Measurements from ENCODE around the gene NLRC3.

Gene NLRC3

DNA sequence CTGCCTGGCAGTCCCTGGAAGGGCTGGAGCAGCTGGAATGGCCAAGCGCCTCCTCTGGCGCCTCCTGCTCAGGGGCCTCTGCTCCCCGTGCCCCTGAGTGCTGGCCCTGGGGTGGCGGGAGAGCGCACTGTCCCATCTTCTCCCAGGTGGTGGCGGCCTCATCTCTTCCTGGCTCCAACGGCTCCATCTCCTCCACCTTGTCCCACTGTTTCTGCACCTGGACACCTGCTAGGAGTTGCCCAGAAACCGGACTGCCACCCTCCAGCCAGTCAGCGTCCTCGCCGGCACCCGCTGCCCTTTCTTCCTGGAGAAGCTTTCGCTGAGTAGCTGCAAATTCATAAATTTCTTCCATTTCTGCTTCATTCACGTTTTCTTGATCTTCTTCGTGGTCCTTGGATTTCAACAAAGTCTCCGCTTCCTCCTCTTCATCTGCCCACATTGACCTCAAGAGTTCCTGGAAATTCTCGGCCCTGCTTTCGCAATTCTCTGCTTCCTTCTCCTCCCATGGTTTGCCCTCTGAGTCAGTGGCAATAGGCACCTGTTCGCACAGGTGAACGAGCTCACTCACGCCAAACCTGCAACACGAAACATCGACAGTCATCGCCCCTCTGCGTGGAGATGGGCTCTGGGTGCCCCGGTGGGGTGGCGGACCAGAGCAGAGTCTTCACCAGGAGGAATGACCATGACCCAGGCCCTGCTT is 13.7 kb upstream of the NLRC3 start:
- Mint-ChIP-seq H3K36me3 (ENCODE audit: low read depth) (peaks cover 58% of the 10 kb centered on the region), H3K27me3 (no peaks in the 10 kb centered on the region), H3K9me3 (no peaks in the 10 kb centered on the region), H3K4me1 (ENCODE audit: low read depth) (no peaks in the 10 kb centered on the region), H3K4me3 (no peak overlapping the region), H3K27ac (no peak overlapping the region)
- no peak for DNase-seq

- no peak overlapping the region for H3K4me3 Mint-ChIP-seq
- no peaks in the 10 kb centered on the region for H3K9me3 Mint-ChIP-seq
- H3K4me1 Mint-ChIP-seq (ENCODE audit: low read depth) = peaks cover 1% of the 10 kb centered on the region
- DNase-seq = no peak
- no peaks in the 10 kb centered on the region for H3K27me3 Mint-ChIP-seq
- no peak overlapping the region for H3K27ac Mint-ChIP-seq
- peaks cover 52% of the 10 kb centered on the region for H3K36me3 Mint-ChIP-seq (ENCODE audit: low read depth)
These were observed 12.9 kb upstream of the NLRC3 start for GRCh38 chr16:3589991-3590701.

DNA sequence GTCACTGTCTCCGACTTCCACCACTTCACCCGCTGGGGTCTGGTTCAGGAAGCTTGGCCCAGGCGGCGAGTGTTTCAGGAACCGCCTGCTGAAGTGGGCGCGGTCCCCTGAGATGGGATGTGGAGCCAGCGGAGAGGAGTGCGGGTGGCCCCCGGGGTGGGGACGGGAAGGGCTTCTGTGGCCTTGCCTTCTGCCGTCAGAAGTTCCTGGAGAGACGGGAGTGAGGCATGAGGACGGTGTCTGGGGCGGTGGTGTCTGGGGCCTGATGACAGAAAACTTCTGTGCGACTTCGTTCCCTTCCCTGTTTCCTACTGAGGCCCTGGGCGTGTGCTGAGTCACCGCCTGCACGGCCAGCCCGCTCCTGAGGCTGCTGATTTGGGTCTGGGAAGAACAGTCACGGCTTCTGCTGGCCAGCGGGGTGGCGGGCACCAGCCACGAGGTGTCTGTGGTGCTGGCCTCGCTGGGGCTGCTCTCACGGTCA is 12.3 kb upstream of the NLRC3 start:
- no peaks in the 10 kb centered on the region for H3K27me3 Mint-ChIP-seq
- no peak for DNase-seq
- peaks cover 6% of the 10 kb centered on the region for H3K4me1 Mint-ChIP-seq (ENCODE audit: low read depth)
- peaks cover 53% of the 10 kb centered on the region for H3K36me3 Mint-ChIP-seq (ENCODE audit: low read depth)
- no peak overlapping the region for H3K27ac Mint-ChIP-seq
- H3K9me3 Mint-ChIP-seq = no peaks in the 10 kb centered on the region
- no peak overlapping the region for H3K4me3 Mint-ChIP-seq

- H3K27ac Mint-ChIP-seq = no peak overlapping the region
- H3K9me3 Mint-ChIP-seq = no peaks in the 10 kb centered on the region
- peaks cover 54% of the 10 kb centered on the region for H3K36me3 Mint-ChIP-seq (ENCODE audit: low read depth)
- peaks cover 6% of the 10 kb centered on the region for H3K4me1 Mint-ChIP-seq (ENCODE audit: low read depth)
- H3K4me3 Mint-ChIP-seq = no peak overlapping the region
- no peaks in the 10 kb centered on the region for H3K27me3 Mint-ChIP-seq
- no peak for DNase-seq
These were observed 11.8 kb upstream of the NLRC3 start for GRCh38 chr16:3589001-3589400.

GRCh38 chr16:3587547-3588110 is 10.4 kb upstream of the NLRC3 start:
- H3K27me3 Mint-ChIP-seq = no peaks in the 10 kb centered on the region
- H3K4me1 Mint-ChIP-seq (ENCODE audit: low read depth) = peaks cover 6% of the 10 kb centered on the region
- H3K4me3 Mint-ChIP-seq = no peak overlapping the region
- H3K9me3 Mint-ChIP-seq = no peaks in the 10 kb centered on the region
- H3K36me3 Mint-ChIP-seq (ENCODE audit: low read depth) = peaks cover 65% of the 10 kb centered on the region
- no peak for DNase-seq
- H3K27ac Mint-ChIP-seq = peak overlapping the region; percentile 18

GRCh38 chr16:3584412-3584811 is 7.2 kb upstream of the NLRC3 start:
- Mint-ChIP-seq H3K9me3 (no peaks in the 10 kb centered on the region), H3K4me3 (no peak overlapping the region), H3K36me3 (ENCODE audit: low read depth) (peaks cover 50% of the 10 kb centered on the region), H3K27ac (no peak overlapping the region), H3K27me3 (no peaks in the 10 kb centered on the region), H3K4me1 (ENCODE audit: low read depth) (peaks cover 18% of the 10 kb centered on the region)
- no peak for DNase-seq

DNA sequence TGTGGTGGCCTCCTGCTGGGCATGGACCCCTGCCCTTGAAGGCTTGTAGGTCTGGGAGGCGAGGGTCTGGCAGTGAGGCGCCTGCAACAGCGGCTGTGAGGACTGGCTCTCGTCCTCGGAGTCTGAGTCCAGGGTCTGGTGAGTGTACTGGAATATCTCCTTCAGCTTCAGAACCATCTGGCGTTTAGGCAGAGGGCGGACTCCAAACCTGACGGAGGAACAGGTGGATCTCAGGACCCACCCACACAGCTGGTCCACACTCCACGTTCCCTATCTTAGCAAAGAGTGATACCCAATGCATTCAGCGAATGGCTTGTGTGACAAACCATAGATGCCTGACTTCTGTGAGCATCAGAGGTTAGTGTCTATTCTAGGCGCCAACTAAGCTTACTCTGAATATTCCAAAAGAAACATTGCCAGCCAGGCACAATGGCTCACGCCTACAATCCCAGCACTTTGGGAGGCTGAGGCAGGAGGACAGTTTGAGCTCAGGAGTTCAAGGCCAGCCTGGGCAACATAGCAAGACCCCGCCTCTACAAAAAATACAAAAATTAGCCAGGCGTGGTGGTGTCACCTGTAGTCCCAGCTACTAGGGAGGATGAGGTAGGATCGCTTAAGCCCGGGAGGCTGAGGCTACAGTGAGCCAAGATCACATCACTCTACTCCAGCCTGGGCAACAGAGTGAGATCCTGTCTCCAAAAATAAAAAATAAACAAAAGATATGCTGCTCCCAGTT is 6.3 kb upstream of the NLRC3 start:
- H3K36me3 Mint-ChIP-seq (ENCODE audit: low read depth) = peaks cover 44% of the 10 kb centered on the region
- H3K27me3 Mint-ChIP-seq = no peaks in the 10 kb centered on the region
- peaks cover 27% of the 10 kb centered on the region for H3K4me1 Mint-ChIP-seq (ENCODE audit: low read depth)
- no peak overlapping the region for H3K4me3 Mint-ChIP-seq
- DNase-seq = no peak
- H3K9me3 Mint-ChIP-seq = no peaks in the 10 kb centered on the region
- no peak overlapping the region for H3K27ac Mint-ChIP-seq

DNA sequence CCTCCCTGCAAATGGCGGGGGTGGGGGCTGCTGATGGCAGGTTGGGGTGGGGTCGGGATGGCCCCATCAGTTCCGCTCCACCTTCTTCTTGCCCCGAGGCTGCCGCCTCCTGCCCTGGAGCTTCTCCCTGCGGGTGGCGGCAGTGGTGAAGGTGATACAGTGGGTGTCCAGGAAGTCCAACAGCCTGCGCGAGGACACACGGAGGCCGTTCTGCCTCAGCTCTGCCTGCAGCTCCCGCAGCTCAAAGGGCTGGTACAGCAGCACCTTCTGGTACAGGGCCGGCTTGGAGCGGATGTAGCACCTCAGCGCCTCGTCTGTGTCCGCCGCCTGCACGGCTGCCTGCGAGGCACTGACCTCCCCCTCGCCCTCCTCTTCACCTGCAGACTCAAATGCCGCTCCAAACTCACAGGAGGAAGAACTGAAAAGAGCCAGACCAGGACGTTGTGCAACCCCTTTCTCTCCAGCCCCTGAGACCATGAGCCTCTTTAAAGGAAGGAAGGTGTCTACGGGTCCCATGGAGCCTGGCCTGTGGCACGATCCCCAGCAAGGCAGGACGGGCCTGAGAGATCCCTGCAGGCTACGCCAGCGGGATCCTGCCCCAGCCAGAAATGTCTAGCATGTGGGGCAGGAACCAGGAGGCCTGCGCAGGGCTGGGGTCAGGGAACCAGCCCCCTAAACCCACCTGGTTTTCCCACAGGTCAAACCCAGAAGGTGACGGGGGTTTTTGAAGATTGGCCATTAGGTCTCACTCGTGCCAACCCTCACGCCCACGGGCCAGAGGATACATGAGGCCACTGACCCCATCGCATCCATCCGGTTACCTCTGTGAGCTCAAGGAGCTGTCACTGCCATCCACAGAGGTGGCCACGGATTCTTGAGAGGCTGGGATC is 5.3 kb upstream of the NLRC3 start:
- no peak for DNase-seq
- Mint-ChIP-seq H3K27me3 (no peaks in the 10 kb centered on the region), H3K9me3 (no peaks in the 10 kb centered on the region), H3K4me1 (ENCODE audit: low read depth) (peaks cover 32% of the 10 kb centered on the region), H3K27ac (no peak overlapping the region), H3K4me3 (no peak overlapping the region), H3K36me3 (ENCODE audit: low read depth) (peaks cover 38% of the 10 kb centered on the region)

DNA sequence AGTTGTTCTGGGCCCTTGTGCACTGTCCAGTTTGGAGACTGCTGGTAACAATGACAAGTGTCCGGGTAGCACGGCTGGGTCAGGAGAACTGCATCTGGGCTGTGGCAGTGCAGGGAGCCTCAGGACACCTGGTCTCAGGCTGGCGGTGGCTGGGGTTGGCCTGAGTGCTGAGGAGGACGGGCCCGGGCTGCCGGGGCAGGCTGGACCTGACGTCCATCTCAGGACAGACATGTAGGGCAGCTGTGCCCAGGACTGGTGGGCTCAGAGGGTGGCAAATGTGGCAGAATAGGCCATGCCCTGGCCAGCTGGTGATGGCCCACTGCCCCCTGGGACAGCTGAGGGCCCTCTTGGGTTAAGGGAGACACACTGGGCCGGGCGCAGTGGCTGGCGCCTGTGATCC is 4.2 kb upstream of the NLRC3 start:
- Mint-ChIP-seq H3K27ac (no peak overlapping the region), H3K27me3 (no peaks in the 10 kb centered on the region), H3K9me3 (no peaks in the 10 kb centered on the region), H3K36me3 (ENCODE audit: low read depth) (peaks cover 42% of the 10 kb centered on the region), H3K4me1 (ENCODE audit: low read depth) (peaks cover 41% of the 10 kb centered on the region), H3K4me3 (no peak overlapping the region)
- DNase-seq = no peak

GRCh38 chr16:3580686-3581085 is 3.5 kb upstream of the NLRC3 start:
- H3K9me3 Mint-ChIP-seq = no peaks in the 10 kb centered on the region
- H3K27ac Mint-ChIP-seq = no peak overlapping the region
- no peak for DNase-seq
- H3K4me3 Mint-ChIP-seq = no peak overlapping the region
- H3K27me3 Mint-ChIP-seq = no peaks in the 10 kb centered on the region
- peaks cover 44% of the 10 kb centered on the region for H3K4me1 Mint-ChIP-seq (ENCODE audit: low read depth)
- H3K36me3 Mint-ChIP-seq (ENCODE audit: low read depth) = peaks cover 41% of the 10 kb centered on the region

GRCh38 chr16:3580251-3580651 is 3.0 kb upstream of the NLRC3 start:
- H3K4me3 Mint-ChIP-seq = no peak overlapping the region
- no peak for DNase-seq
- H3K4me1 Mint-ChIP-seq (ENCODE audit: low read depth) = peaks cover 47% of the 10 kb centered on the region
- peaks cover 42% of the 10 kb centered on the region for H3K36me3 Mint-ChIP-seq (ENCODE audit: low read depth)
- peak overlapping the region; percentile 44 for H3K27ac Mint-ChIP-seq
- H3K27me3 Mint-ChIP-seq = no peaks in the 10 kb centered on the region
- no peaks in the 10 kb centered on the region for H3K9me3 Mint-ChIP-seq

DNA sequence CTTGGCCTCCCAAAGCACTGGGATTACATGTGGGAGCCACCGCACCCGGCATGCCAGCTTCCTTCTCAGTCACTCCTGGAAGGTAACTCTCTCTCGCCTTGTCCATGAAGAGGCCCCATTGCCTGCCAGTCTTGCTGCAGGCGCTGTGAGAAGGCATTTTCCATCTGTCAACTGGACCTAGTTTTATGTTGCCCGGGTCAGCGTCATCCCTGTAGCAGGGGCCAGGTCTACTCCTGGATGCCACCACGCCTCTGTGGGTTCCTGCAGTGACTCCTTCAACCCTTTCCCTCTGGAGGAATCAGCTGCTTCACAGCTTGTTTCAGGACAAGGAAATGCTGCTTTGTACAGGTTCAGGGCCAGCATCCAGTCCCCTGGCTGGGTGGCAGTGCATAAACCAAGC is 2.6 kb upstream of the NLRC3 start:
- no peaks in the 10 kb centered on the region for H3K9me3 Mint-ChIP-seq
- H3K27ac Mint-ChIP-seq = peak overlapping the region; percentile 37
- no peak for DNase-seq
- no peaks in the 10 kb centered on the region for H3K27me3 Mint-ChIP-seq
- peaks cover 43% of the 10 kb centered on the region for H3K36me3 Mint-ChIP-seq (ENCODE audit: low read depth)
- H3K4me1 Mint-ChIP-seq (ENCODE audit: low read depth) = peaks cover 49% of the 10 kb centered on the region
- H3K4me3 Mint-ChIP-seq = no peak overlapping the region

DNA sequence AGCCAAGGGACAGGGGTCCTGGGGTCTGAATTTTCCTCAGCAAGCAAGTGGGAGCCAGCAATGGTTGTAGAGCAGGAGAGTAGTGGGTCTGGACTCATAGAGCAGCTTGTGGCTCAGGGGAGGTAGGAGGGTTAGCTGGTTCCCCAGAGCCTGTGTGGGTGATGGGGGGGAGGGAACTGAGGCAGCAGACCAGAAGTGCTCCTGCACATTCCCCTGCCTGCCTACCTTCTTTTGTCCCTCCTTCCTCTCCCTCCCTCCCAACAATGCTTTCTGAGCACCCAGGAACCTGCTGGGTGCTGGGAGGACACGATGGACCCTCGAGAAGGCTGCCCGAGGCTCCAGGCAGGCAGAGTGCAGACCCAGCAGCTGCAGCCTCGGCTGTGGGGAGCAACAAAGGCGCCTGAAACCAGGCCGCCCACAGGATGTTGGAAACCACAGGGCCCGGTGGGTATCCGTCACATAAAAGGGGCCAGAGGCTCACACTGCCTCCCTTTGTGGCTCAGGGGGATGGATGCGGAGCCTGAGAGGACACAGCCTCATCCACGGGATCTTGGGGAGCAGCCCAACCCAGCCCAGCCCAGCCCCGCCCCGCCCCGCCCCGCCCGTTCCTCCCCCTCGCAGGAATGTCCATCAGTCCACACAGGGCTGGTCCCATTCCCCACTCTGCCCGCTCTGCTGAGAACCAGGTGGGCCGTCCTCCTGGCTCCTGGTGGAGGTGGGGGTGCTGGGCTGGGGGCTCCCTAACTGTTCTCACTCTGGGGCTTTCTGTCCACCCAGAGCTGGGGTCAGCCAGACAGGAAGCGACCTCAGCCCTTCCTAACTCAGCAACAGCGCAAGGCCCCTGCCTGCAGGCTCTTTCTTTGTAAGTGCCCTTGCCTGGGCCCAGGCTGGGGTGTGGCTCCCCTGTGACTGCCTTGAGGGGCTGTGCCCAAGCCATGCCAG is 1.7 kb upstream of the NLRC3 start:
- H3K36me3 Mint-ChIP-seq (ENCODE audit: low read depth) = peaks cover 35% of the 10 kb centered on the region
- H3K9me3 Mint-ChIP-seq = no peaks in the 10 kb centered on the region
- peak; percentile 75 for DNase-seq
- peaks cover 50% of the 10 kb centered on the region for H3K4me1 Mint-ChIP-seq (ENCODE audit: low read depth)
- H3K27ac Mint-ChIP-seq = peak overlapping the region; percentile 90
- H3K27me3 Mint-ChIP-seq = no peaks in the 10 kb centered on the region
- H3K4me3 Mint-ChIP-seq = peak overlapping the region; percentile 95
